NCI-H1417 (cell line): ENCODE measurements around the gene TMEM11.
"Not testable (repeated sequence)": the region's sequence is repeated elsewhere in the genome, so short reads cannot be mapped to it uniquely, and the experiment has no call there.

Experiments
- DNase-seq, 3 experiments: peaks; one replicate each; lab custom pipeline; 2025; lab: John Stamatoyannopoulos, UW

TMEM11 gene

GRCh38 chr17:21211825-21212479 lies 2.0 kb downstream of the TMEM11 start:
- DNase-seq, result no peak

DNA sequence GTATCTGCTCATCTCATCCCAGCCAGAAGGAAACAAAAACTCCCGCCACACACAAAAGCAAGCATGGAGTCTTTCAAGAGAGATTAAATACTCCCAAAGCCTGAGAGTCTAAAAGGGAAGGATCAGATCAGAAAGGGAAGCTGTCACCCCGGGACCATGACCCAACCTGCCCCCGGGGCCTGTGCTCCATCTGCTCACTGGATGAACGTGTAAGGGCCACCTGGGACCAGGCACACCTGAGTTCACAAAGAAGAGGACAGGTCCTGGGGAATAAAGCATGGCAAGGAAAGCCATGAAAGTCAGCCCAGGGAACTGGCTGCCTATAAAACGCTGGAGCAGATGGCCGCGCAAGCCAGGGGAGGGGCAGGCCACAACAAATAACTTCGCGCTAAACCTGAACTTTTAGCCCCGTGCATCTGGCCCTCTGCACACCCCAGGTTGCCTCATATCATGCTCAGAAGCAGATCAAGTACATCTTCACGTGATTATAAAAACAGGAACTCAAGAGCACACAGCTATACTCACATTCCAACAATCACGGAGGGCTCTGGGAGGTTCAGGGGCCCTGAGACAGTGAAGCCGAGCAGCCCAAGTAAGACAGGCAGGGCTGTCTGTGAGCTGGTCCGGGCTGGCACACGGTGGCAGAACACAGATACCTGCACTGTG lies 3.4 kb downstream of the TMEM11 start:
- no peak for DNase-seq

- DNase-seq, result peak in 1 of 3 experiments; percentile 45
These were observed 4.3 kb downstream of the TMEM11 start for GRCh38 chr17:21209511-21210175.

DNA sequence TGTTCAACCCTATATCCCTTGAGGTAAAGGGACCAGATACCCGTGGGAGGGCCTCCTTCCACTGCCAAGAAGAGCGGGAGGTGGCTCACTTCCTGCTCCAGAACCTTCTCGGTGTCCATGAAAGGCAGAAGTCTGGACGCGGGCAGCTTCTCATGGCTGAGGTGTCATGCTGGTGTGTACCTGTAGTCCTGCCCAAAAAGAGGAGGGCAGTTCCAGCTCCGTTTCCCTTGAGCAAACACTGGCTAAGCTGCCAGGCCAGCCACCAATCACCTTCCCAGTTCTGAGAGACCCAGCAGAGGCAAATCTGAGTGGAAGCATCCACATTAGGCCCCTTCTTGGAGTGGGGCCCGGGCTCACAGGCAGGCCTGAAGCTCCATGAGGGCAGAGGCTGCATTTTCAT lies 5.6 kb downstream of the TMEM11 start:
- no peak for DNase-seq

- DNase-seq, result no peak
These were observed 9.0 kb downstream of the TMEM11 start for GRCh38 chr17:21204935-21205334.

GRCh38 chr17:21202512-21202911 lies 11.4 kb downstream of the TMEM11 start:
- no peak for DNase-seq

GRCh38 chr17:21201874-21202273 lies 12.1 kb downstream of the TMEM11 start:
- DNase-seq, result no peak

DNA sequence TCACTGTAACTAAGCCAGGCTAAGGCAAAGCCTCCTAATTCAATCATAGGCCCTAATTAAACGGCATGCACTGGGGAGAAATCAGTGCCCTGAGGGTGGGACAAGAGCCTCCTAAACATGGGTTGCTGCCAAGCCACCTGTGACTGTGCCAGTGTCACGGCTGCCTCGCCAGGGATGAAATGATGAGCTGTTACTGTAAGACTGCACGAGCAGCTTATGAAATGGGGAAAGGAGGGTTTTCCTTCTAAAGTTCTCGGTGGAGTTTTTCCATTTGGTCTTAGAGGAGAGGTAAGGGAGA lies 12.7 kb downstream of the TMEM11 start:
- peak in 1 of 3 experiments; percentile 8 for DNase-seq

DNA sequence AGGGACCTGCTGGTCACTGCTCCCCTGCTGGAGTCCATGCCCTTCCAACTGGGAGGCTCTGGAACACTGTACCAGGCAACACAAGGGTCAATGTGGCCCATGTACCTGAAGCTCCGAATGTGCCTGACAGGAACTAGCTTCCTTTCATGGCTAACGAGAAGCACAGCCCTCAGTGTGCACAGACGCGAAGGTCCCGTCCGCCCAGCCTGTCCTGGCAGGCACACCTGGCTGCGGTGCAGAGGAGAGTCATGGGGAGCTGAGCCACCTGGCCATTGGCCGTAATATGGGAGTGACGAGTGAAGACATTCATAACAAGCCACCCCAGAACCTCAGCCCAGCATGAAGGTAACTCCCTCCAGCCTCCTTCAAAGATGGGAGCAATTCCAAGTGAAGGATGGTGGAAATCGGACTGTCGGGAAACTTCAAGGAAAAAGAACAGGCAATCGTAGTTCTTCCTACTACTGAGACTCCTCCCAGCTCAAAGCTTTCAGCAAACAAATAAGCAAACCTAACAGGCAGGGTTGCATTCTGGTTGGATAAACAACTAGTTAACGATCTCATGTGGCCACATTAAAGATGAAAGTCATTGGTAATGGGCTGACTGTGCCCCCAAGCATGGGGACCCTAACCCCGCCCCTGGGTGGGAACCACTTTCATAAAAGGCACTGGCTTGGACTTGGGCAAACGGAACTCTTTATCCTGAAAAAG lies 13.2 kb downstream of the TMEM11 start:
- DNase-seq, result no peak

GRCh38 chr17:21199856-21200255 lies 14.1 kb downstream of the TMEM11 start:
- DNase-seq, result no peak

- no peak for DNase-seq
These were observed 14.7 kb downstream of the TMEM11 start for GRCh38 chr17:21199311-21199710.

DNA sequence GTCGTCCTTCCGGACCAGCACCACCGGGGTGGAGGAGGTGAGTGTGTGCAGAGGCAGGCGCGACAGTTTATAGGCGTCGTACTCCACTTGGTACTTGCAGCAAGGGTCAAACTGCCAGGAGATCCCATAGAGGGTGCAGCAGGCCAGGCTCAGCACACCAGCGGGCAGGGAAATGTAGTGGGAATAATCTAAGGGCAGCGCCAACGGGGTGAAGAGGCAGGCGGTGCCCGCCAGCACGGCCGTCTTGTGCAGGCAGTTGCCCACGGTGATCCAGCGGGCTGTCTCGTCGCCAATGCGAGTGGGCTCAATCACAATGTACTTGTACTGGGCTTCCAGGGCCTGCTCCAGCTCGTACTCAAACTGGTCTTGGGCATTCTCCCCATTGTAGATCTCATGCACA lies 15.6 kb downstream of the TMEM11 start:
- DNase-seq, result no peak

DNA sequence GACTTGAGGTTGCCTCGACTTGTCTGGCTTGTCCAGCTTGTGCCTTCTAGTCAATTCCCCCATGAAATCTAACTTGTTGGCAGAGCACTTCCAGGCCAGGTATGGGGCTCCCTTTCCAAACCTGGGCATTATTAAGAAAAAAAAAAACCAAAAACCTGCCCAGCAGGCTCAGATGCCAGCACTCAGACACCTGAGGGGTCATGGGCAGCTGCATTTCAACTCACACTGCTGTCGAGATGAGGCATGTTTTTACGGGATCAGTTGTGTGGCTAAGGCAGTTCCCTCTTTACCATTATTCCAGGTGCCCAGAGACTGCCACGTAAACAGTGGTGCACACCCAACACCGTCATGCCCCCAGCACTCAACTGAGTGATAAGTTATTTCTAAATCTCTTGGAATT lies 17.8 kb downstream of the TMEM11 start:
- DNase-seq, result no peak

DNA sequence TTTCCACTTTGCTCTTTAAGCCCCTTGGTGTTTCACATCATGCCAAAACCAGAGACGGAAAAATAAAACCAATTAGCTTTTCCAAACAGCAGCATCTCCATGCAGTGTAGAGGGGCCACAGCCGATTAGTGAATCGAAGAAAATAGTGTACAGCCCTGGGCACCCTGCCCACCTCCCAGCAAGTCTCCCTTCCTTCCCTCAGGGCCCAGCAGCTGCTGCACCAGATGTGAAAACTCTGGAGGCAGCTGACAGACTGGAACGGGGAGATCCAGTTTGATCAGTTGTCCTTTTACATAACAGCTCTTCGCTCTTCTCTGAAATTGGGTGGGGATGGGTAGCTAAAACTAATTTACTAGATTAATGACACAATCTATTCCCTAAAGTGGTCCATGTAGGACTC lies 19.3 kb downstream of the TMEM11 start:
- DNase-seq, result no peak

GRCh38 chr17:21194226-21194625 lies 19.7 kb downstream of the TMEM11 start:
- DNase-seq, result no peak

DNA sequence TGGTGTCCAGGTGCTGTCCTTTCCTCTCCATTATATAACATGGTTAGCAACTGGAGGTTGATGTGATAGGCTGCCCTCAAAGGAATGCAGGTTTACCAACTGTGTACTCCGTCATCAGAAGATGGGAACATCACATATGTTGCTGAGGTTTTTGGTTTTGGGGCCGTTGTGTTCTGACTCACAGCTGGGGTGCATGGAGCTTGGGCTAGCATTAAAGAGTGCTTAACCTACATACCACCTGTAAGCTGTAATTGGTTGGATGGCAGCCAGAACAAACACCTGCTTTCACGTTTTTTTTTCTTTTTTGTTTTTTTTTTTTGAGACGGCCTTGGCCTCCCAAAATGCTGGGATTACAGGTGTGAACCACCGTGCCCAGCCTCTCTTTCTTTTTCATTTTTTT lies 20.9 kb downstream of the TMEM11 start:
- DNase-seq, result peak in 1 of 3 experiments; percentile 8

DNA sequence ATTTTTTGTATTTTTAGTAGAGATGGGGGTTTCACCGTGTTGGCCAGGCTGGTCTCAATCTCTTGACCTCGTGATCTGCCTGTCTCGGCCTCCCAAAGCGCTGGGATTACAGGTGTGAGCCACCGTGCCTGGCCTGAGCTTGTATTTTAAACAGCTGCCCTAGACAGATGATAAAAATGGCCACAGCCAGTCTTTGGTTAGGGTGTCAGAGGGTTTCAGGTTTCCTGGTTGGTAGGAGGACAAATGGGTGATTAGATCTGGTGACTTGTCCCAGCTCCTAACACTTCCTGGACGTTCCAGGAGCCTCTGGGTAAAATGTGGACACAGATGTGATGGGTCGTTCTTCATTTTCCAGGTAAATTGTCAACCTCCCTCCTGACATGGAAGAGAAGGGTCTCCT lies 21.5 kb downstream of the TMEM11 start:
- DNase-seq, result not testable (repeated sequence)

DNA sequence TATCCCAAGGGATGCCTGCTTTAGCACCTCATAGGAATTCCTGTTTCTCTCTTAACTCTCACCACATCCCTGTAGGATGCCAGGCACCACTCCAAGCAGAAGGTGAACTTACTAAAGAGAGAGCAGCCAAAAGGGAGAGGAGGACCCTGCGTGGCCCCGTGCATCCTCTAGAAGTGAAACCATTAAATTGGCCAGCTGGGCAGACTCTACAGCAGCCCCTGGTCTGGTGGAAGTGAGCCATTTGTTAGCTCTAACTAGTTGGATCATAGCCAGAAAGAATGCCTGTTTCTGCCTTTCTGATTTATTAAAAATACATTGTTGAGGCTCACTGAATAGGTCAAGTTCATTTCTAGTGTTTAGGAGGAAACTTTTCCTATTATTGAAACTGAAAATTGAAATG lies 22.3 kb downstream of the TMEM11 start:
- DNase-seq, result no peak

GRCh38 chr17:21190078-21190477 lies 23.9 kb downstream of the TMEM11 start:
- no peak for DNase-seq

DNA sequence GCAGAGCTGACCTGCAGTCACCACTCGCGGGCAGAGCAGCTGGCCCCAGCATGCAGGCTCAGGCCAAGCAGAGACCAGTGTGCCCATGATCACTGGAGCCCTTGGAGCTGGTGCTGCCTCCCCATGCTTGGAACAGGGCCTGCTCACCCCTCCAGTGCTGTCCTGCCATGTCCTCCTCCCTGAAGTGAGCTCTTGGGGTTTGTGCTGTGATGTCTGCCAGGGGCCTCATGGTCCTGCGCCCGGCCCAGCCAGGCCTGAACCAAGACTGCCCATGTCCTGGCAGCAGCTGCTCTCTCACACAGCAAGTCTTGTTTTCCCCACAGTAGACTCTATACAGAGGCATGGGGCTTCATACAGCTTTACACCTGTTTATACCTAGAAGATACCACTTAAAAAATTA lies 24.6 kb downstream of the TMEM11 start:
- DNase-seq, result no peak

DNA sequence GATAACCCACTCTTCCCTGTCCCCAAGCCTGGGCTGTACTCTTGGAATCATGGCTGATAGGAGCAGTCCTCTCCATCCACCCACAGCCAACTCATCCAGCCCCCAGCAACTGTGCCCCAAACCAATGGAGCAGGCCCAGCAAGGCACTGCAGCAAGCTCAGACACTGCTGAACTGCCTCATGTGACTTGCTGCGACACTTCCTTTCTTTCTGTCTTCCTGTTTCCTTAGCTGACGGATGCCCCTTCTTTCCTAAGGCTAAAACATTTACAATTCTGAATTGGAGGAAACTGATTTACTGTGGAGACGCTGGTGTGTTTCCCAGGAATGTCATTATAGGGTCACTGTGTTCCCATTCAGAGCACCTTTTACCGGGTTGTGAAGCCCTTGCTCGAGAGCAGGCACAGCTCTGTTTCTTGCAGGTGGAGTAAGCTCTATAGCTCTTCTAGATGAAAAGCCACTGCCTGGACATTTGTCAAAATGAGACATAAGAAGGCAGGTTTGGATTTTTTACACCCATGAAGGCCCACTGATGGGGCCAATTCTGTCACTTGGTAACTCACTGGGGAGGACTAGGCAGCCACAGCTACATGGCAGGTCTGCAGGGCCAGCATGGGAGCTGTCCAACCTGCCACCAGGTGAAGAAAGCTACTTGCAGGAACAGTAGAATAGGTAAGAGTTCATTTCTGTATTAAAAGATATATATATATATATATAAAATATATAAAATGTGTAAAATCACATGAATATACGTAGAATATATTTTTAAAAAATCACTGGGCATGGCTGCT lies 27.4 kb downstream of the TMEM11 start:
- no peak for DNase-seq

DNA sequence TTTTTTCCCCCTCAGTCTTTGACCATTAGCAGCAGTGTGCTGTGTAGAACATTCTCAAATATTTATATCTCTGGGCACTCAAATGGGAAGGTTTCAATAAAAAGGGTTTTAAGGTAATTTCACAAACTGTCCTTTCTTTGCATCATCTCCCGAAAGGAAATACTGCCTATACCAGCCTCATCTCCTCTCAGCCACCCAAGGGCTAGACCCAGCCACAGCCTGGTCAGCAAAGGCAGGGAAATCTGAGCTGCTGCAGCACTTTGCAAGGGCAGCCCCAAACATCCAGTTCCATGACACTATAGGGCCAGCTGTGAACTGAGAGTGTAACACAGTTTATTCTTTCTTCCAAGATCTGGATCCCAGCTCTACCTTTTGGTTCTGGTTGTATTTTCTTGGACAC lies 28.9 kb downstream of the TMEM11 start:
- no peak for DNase-seq
